Type B pancreatic cell (in vitro differentiated cells): Measurements from ENCODE around the gene SVBP. TPM values are rescaled to one million over a fixed set of nuclear protein-coding genes. Genes with fewer than 3 reads are reported as not detected.
"Not testable (repeated sequence)": the region's sequence is repeated elsewhere in the genome, so short reads cannot be mapped to it uniquely, and the experiment has no call there.

ENCODE experiments used
- DNase-seq: peaks from one replicate; pipeline ENCODE4 v3.0.0; 2021; ENCODE audit warnings: mixed read lengths; ENCODE audit not compliant: unreplicated experiment; ENCODE audit errors: extremely low spot score
- H3K27ac Mint-ChIP-seq: 2 replicates; pipeline ENCODE4 v1.8.0; 2021; ENCODE audit warnings: mild to moderate bottlenecking, mixed read lengths
- H3K27me3 Mint-ChIP-seq: 2 replicates; pipeline ENCODE4 v1.8.0; 2021; ENCODE audit warnings: mixed read lengths
- H3K36me3 Mint-ChIP-seq: 2 replicates; pipeline ENCODE4 v1.8.0; 2021; ENCODE audit warnings: mixed read lengths
- H3K4me1 Mint-ChIP-seq: one replicate; pipeline ENCODE4 v1.8.0; 2021; ENCODE audit warnings: mixed read lengths; ENCODE audit not compliant: unreplicated experiment
- H3K4me3 Mint-ChIP-seq: 2 replicates; pipeline ENCODE4 v1.8.0; 2021; ENCODE audit warnings: mild to moderate bottlenecking, mixed read lengths
- H3K9me3 Mint-ChIP-seq: 2 replicates; pipeline ENCODE4 v1.8.0; 2021; ENCODE audit warnings: mixed read lengths
- CTCF ChIP-seq: fragments of 200-600 bp; sonication (generic); conservative IDR thresholded peaks from 2 replicates; pipeline ENCODE4 v1.5.0; 2021; ENCODE audit warnings: antibody characterized with exemption, mild to moderate bottlenecking
- total RNA-seq: library from RNA; stranded (reverse); gene quantifications from 2 replicates; pipeline ENCODE4 v1.2.1, GENCODE V29; 2021; ENCODE audit warnings: low replicate concordance

SVBP gene
- total RNA-seq, 1 donor from 2014 or later = 42.9 TPM

- no peak for TF ChIP-seq CTCF
- H3K27ac Mint-ChIP-seq = no peak overlapping the region
- H3K36me3 Mint-ChIP-seq = peaks cover 3% of the 10 kb centered on the region
- peaks cover 33% of the 10 kb centered on the region for H3K4me1 Mint-ChIP-seq
- no peaks in the 10 kb centered on the region for H3K9me3 Mint-ChIP-seq
- no peaks in the 10 kb centered on the region for H3K27me3 Mint-ChIP-seq
- DNase-seq = no peak
- no peak overlapping the region for H3K4me3 Mint-ChIP-seq
These were observed 3.6 kb upstream of the SVBP start for GRCh38 chr1:42820813-42821212.

- H3K36me3 Mint-ChIP-seq = peaks cover 8% of the 10 kb centered on the region
- no peak for DNase-seq
- no peaks in the 10 kb centered on the region for H3K27me3 Mint-ChIP-seq
- H3K9me3 Mint-ChIP-seq = no peaks in the 10 kb centered on the region
- TF ChIP-seq CTCF = no peak
- H3K4me1 Mint-ChIP-seq = peaks cover 20% of the 10 kb centered on the region
- peak overlapping the region; percentile 82 for H3K4me3 Mint-ChIP-seq
- H3K27ac Mint-ChIP-seq = no peak overlapping the region
These were observed 779 bp upstream of the SVBP start for GRCh38 chr1:42817976-42818375.

- H3K4me3 Mint-ChIP-seq = peak overlapping the region; percentile 82
- peaks cover 8% of the 10 kb centered on the region for H3K36me3 Mint-ChIP-seq
- H3K27me3 Mint-ChIP-seq = no peaks in the 10 kb centered on the region
- peaks cover 14% of the 10 kb centered on the region for H3K4me1 Mint-ChIP-seq
- H3K9me3 Mint-ChIP-seq = no peaks in the 10 kb centered on the region
- H3K27ac Mint-ChIP-seq = peak overlapping the region; percentile 19
- no peak for TF ChIP-seq CTCF
- DNase-seq = no peak
These were observed 207 bp upstream of the SVBP start for GRCh38 chr1:42817440-42817767.

GRCh38 chr1:42815941-42816584 lies 1.1 kb downstream of the SVBP start:
- TF ChIP-seq CTCF = no peak

GRCh38 chr1:42814815-42815214 lies 2.4 kb downstream of the SVBP start:
- not testable (repeated sequence) for H3K27me3 Mint-ChIP-seq, DNase-seq, H3K4me3 Mint-ChIP-seq, H3K9me3 Mint-ChIP-seq, H3K27ac Mint-ChIP-seq
- Mint-ChIP-seq H3K36me3 (peaks cover 15% of the 10 kb centered on the region), H3K4me1 (peaks cover 12% of the 10 kb centered on the region)

More at GRCh38 chr1:42815941-42816584, 1.1 kb downstream of the SVBP start:
- Mint-ChIP-seq H3K27me3 (no peaks in the 10 kb centered on the region), H3K36me3 (peaks cover 12% of the 10 kb centered on the region), H3K9me3 (no peaks in the 10 kb centered on the region), H3K4me3 (peak overlapping the region; percentile 89), H3K27ac (peak overlapping the region; percentile 72), H3K4me1 (peaks cover 12% of the 10 kb centered on the region)
- no peak for DNase-seq

DNA sequence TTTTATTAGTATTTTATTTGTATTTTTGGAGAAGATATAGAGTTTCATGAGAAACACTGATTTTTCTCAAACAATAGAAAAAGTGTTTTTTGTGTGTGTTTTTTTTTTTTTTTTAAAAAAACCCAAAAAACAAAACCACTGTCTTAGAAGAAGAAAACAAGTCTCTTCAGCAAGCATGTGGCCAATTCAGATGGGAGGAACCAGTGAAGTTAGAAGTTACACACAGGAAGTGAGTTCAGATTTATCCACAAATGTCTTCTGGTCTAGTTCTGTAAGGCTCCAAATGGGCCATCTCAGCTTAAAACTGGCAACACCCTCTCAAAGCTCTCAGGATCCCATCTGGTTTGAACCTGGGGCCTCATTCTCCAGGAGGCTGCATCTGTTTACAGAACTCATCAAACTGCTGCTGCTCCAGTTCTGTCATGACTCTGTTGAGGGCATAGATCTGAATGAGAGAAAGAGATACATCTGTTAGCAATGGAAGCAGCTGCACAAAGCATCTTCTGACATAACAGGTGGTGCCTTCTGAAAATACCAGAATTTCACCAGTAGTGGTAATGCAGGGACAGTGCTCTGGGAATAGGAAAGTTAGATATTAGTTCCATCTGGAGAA lies 10.0 kb downstream of the SVBP start:
- no peaks in the 10 kb centered on the region for H3K27me3 Mint-ChIP-seq
- H3K9me3 Mint-ChIP-seq = no peaks in the 10 kb centered on the region
- no peak for DNase-seq
- no peak overlapping the region for H3K27ac Mint-ChIP-seq
- TF ChIP-seq CTCF = no peak
- H3K36me3 Mint-ChIP-seq = peaks cover 26% of the 10 kb centered on the region
- no peak overlapping the region for H3K4me3 Mint-ChIP-seq
- H3K4me1 Mint-ChIP-seq = no peaks in the 10 kb centered on the region
